Body of pancreas (tissue), 4 donors: ENCODE results near the gene SLC1A4. TPM values are rescaled to one million over a fixed set of nuclear protein-coding genes. Genes with fewer than 3 reads are reported as not detected.
"Not testable (repeated sequence)": the region's sequence is repeated elsewhere in the genome, so short reads cannot be mapped to it uniquely, and the experiment has no call there.

ENCODE experiments used
- ATAC-seq: fragments of 150-250 bp; one replicate; pipeline ENCODE4 v1.9.1; 2016
- DNase-seq, 4 donors: peaks; one replicate each; pipeline ENCODE4 v3.0.0-alpha.2; 2019
- H3K27ac ChIP-seq, 4 donors: fragments of 200-600 bp; sonication (generic); 1 replicate in 3 of 4; 2 replicates in 1 of 4; pipeline versions ENCODE4 v1.5.1 to v1.6.1; 2016 to 2019; ENCODE audit warnings: mild to moderate bottlenecking in 1 of 4, mixed read lengths in 1 of 4, moderate library complexity in 1 of 4
- H3K27me3 ChIP-seq, 2 donors: fragments of 200-600 bp; sonication (generic); one replicate each; pipeline ENCODE4 v1.6.0; 2016; ENCODE audit warnings: mild to moderate bottlenecking in 1 of 2
- H3K36me3 ChIP-seq, 2 donors: fragments of 200-600 bp; sonication (generic); replicated peaks in 1 of 2; 2 replicates each; pipeline ENCODE4 v1.5.1; 2016; ENCODE audit warnings: low read depth in 2 of 2; ENCODE audit not compliant: insufficient read depth in 1 of 2
- H3K4me1 ChIP-seq: fragments of 200-600 bp; sonication (generic); one replicate; pipeline ENCODE4 v1.6.0; 2016
- H3K4me3 ChIP-seq, 2 donors: fragments of 200-600 bp; sonication (generic); 1 replicate in 1 of 2; 2 replicates in 1 of 2; pipeline ENCODE4 v1.5.1; 2016 to 2019
- H3K9me3 ChIP-seq, 3 donors: fragments of 200-600 bp; sonication (generic); 1 replicate in 2 of 3; 2 replicates in 1 of 3; pipeline ENCODE4 v1.5.1; 2016
- POLR2A ChIP-seq, 3 donors: fragments of 450-650 bp; IDR thresholded peaks; one replicate each; pipeline ENCODE4 v1.6.1; 2016; ENCODE audit warnings: antibody characterized with exemption in 3 of 3, mild to moderate bottlenecking in 2 of 3
- WGBS, 2 donors: methylation state at CpG; one replicate each; pipeline ENCODE4 v1.1.5; 2017; 5-methylcytosine and 5-hydroxymethylcytosine counted together
- intact Hi-C: fragments of 100-400 bp; cut with DNase I; formaldehyde crosslinking; loops from one replicate; pipeline ENCODE4 v1.15.1; 2023
- total RNA-seq, 2 donors: library from RNA; depleted of rRNA; stranded (reverse); fragments of >200 nt; gene quantifications; one replicate each; pipeline ENCODE4 v1.1.0, GENCODE V29; 2016
- TF ChIP-seq, protein P1 (sequence below), 7 experiments: fragments of 450-650 bp in 4 of 7; fragments of 200-600 bp in 3 of 7; sonication (generic) in 3 of 7; IDR thresholded peaks; one replicate each; pipeline ENCODE4 v1.5.1; 2016 to 2019; ENCODE audit warnings: antibody characterized with exemption in 7 of 7

Gene SLC1A4
- total RNA-seq, 2 donors from 2014 or later, result 14.5 to 25.4 TPM

DNA sequence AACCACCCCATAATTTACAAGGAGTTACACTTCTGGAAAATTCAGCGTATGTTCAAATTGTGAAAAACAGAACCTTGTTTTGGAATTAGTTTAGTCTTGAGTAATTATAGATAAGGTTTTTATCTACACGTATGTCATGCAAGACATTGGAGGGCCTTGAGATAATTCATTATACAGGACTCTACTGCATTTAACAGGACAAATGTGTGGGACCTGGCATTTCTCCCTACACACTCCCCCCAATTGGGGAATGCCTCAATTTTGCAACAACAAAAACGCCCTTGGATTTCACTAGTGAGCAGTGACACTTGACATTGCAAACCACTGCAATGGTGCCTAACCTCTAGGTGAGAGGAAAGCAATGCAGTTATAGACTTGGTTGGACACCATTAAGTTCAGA is 11.4 kb downstream of the SLC1A4 start:
- DNase-seq (no peak), ATAC-seq (no peak)
- Histone ChIP-seq H3K4me1 (peaks cover 37% of the 10 kb centered on the region), H3K36me3 (no peaks in the 10 kb centered on the region), H3K27me3 (no peaks in the 10 kb centered on the region), H3K9me3 (no peaks in the 10 kb centered on the region), H3K4me3 (no peak overlapping the region), H3K27ac (no peak overlapping the region)
- TF ChIP-seq POLR2A (IDR thresholded peaks at IDR 0.05), result no peak
- intact Hi-C loops, result no loop called here
- WGBS, 2 donors, result 37 to 42% methylated on average over 3 of the region's 3 CpGs

DNA sequence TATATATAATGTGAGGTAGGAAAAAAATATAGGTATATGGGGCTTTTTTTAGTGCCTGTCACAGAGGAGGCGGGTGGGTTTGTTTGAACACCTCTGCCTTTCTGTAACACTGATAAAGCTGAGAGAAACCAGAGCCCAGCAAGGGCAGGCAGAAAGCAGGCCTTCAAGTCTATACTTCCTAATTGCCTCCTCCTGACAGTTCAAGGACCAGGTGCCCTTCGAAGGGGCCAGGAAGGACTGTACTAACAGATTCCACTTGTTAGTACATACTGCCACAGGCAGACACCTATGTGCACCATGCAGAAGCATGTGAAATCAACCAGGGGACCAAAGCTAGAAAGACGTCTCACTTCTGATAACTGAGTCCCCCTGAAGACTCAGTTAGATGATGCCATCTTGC is 13.8 kb downstream of the SLC1A4 start:
- ATAC-seq (no peak), DNase-seq (no peak)
- intact Hi-C loops, result no loop called here
- TF ChIP-seq, protein P1, sequence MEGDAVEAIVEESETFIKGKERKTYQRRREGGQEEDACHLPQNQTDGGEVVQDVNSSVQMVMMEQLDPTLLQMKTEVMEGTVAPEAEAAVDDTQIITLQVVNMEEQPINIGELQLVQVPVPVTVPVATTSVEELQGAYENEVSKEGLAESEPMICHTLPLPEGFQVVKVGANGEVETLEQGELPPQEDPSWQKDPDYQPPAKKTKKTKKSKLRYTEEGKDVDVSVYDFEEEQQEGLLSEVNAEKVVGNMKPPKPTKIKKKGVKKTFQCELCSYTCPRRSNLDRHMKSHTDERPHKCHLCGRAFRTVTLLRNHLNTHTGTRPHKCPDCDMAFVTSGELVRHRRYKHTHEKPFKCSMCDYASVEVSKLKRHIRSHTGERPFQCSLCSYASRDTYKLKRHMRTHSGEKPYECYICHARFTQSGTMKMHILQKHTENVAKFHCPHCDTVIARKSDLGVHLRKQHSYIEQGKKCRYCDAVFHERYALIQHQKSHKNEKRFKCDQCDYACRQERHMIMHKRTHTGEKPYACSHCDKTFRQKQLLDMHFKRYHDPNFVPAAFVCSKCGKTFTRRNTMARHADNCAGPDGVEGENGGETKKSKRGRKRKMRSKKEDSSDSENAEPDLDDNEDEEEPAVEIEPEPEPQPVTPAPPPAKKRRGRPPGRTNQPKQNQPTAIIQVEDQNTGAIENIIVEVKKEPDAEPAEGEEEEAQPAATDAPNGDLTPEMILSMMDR (IDR thresholded peaks at IDR 0.05), result no peak
- no peak for TF ChIP-seq POLR2A (IDR thresholded peaks at IDR 0.05)
- H3K36me3 ChIP-seq, result no peaks in the 10 kb centered on the region
- no peaks in the 10 kb centered on the region for H3K27me3 ChIP-seq
- H3K27ac ChIP-seq, result no peak overlapping the region
- WGBS, 2 donors, result 37 to 48% methylated on average over 3 of the region's 3 CpGs
- H3K4me1 ChIP-seq, result peaks cover 50% of the 10 kb centered on the region
- H3K4me3 ChIP-seq, result no peak overlapping the region
- no peaks in the 10 kb centered on the region for H3K9me3 ChIP-seq

DNA sequence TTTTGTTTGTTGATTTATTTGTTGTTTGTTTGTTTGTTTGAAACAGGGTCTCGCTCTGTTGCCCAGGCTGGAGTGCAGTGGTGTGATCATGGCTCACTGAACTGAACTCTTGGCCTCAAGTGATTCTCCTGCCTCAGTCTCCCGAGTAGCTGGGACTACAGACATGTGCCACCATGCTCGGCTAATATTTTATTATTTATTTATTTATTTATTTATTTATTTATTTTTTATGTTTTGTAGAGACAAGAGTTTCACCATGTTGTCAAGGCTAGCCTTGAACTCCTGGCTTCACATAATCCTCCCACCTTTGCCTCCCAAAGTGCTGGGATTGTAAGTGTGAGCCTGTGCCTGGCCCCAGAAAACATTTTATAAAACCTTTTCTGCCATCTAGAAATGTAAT is 15.0 kb downstream of the SLC1A4 start:
- intact Hi-C loops, H3K9me3 ChIP-seq, H3K27ac ChIP-seq, DNase-seq, H3K36me3 ChIP-seq, H3K27me3 ChIP-seq, ATAC-seq, H3K4me3 ChIP-seq: not testable (repeated sequence)
- 94 to 100% methylated on average over 3 of the region's 3 CpGs for WGBS, 2 donors
- peaks cover 39% of the 10 kb centered on the region for H3K4me1 ChIP-seq

DNA sequence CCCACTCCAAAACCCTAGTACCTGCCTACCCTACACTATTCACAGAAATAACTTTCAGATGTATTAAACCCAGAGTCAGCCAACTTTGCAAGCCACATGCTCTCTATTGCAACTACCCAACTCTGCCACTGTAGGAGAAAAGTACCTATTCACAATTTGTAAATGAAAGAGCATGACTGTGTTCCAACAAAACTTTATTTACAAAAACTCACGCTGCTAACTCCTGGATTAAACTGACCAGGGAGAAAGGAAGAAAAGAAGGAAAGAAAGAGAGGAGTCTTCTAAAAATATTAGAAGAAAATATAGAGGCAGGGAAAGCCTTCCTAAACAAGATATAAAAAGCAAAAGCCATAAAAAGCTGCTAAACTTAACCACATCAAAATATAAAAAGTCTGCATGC is 24.6 kb downstream of the SLC1A4 start:
- H3K27ac ChIP-seq, result no peak overlapping the region
- H3K4me1 ChIP-seq, result no peaks in the 10 kb centered on the region
- H3K4me3 ChIP-seq, result no peak overlapping the region
- no peak for ATAC-seq
- no peak for DNase-seq
- WGBS, 2 donors, result 59 to 70% methylated on average over 1 of the region's 1 CpG
- TF ChIP-seq, protein P1 (IDR thresholded peaks at IDR 0.05), result no peak
- TF ChIP-seq POLR2A (IDR thresholded peaks at IDR 0.05), result no peak
- no peaks in the 10 kb centered on the region for H3K9me3 ChIP-seq
- no peaks in the 10 kb centered on the region for H3K27me3 ChIP-seq
- intact Hi-C loops, result no loop called here
- peaks cover 0 to 16% of the 10 kb centered on the region in 2 donors for H3K36me3 ChIP-seq

DNA sequence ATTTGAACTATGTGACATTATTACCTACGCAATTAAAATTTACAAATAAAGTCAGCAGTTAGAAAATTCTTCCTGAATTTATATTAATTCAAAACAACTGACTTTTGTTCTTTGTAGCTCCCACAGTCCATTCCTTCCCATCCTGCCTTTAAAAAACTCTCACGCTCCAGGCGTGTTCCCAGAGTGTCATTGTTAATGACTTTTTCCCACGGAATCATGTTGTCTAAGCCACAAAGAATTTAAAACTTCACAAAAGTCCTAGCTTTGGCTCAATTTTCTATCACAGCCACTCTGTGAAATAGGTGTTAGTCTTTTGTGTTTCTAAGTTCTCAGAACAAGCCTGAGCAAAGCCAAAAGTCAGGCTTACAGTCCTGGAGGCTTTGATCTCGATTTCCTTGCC is 26.5 kb downstream of the SLC1A4 start:
- intact Hi-C loops, result no loop called here
- H3K27me3 ChIP-seq, result no peaks in the 10 kb centered on the region
- H3K36me3 ChIP-seq, result peaks cover 0 to 20% of the 10 kb centered on the region in 2 donors
- 69 to 76% methylated on average over 5 of the region's 5 CpGs for WGBS, 2 donors
- no peak overlapping the region for H3K27ac ChIP-seq
- no peak overlapping the region for H3K4me3 ChIP-seq
- TF ChIP-seq POLR2A (IDR thresholded peaks at IDR 0.05), result no peak
- TF ChIP-seq, protein P1 (IDR thresholded peaks at IDR 0.05), result no peak
- no peaks in the 10 kb centered on the region for H3K4me1 ChIP-seq
- no peaks in the 10 kb centered on the region for H3K9me3 ChIP-seq
- DNase-seq (no peak), ATAC-seq (no peak)

DNA sequence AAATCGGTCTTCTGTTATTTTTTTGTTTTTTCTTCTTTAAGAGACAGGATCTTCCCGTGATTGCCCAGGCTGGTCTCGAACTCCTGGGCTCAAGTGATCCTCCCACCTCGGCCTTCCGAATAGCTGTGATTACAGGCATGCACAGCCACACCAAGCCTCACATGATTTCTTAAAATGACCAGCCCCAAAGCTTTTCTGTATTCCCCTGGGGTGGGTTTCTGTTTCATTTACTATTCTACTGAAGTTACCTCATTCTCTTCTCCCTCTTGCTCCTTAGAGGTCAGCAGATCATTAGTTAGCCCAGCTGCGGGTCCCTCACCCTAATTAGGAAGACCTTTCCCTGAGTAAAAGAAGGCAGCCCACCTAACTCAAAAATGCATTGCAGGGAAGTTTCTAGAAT is 27.6 kb downstream of the SLC1A4 start:
- Histone ChIP-seq H3K9me3 (no peaks in the 10 kb centered on the region), H3K27me3 (no peaks in the 10 kb centered on the region), H3K27ac (no peak overlapping the region), H3K4me1 (no peaks in the 10 kb centered on the region), H3K4me3 (no peak overlapping the region), H3K36me3 (peaks cover 0 to 17% of the 10 kb centered on the region in 2 donors)
- no peak for TF ChIP-seq POLR2A (IDR thresholded peaks at IDR 0.05)
- TF ChIP-seq, protein P1 (IDR thresholded peaks at IDR 0.05), result no peak
- DNase-seq (no peak), ATAC-seq (no peak)
- intact Hi-C loops, result no loop called here
- 78 to 89% methylated on average over 6 of the region's 6 CpGs for WGBS, 2 donors
